Breast epithelium (tissue), 3 donors: ENCODE measurements around the gene IQGAP3.
"Not testable (repeated sequence)": the region's sequence is repeated elsewhere in the genome, so short reads cannot be mapped to it uniquely, and the experiment has no call there.

Source experiments
- POLR2A ChIP-seq: fragments of 450-650 bp; IDR thresholded peaks from one replicate; pipeline ENCODE4 v1.6.1; 2016; ENCODE audit warnings: antibody characterized with exemption, mild to moderate bottlenecking, moderate library complexity
- POLR2AphosphoS5 ChIP-seq, 3 donors: sonication (generic); formaldehyde crosslinking; IDR thresholded peaks; one replicate each; pipeline ENCODE4 v1.6.1; 2017; ENCODE audit warnings: antibody characterized with exemption in 3 of 3
- TF ChIP-seq, protein P1 (sequence below), 3 donors: fragments of 450-650 bp; IDR thresholded peaks; one replicate each; pipeline ENCODE4 v1.5.1; 2016 to 2017; ENCODE audit warnings: antibody characterized with exemption in 3 of 3, mild to moderate bottlenecking in 3 of 3, moderate library complexity in 3 of 3

DNA sequence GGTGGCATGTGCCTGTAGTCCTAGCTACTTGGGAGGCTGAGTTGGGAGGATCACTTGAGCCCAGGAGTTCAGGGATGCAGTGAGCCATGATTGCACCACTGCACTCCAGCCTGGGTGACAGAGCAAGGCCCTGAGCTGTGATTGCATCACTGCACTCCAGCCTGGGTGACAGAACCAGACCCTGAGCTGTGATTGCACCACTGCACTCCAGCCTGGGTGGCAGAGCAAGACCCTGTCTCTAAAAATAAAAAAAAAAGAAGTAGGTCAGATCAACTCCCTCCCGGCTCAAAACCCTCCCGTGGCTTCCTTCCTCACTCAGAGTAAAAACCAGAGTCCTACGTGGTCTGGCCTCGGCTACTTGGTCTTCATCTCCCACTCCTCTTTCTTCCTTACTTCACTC, 19.4 kb downstream of the IQGAP3 start:
- TF ChIP-seq, protein P1, sequence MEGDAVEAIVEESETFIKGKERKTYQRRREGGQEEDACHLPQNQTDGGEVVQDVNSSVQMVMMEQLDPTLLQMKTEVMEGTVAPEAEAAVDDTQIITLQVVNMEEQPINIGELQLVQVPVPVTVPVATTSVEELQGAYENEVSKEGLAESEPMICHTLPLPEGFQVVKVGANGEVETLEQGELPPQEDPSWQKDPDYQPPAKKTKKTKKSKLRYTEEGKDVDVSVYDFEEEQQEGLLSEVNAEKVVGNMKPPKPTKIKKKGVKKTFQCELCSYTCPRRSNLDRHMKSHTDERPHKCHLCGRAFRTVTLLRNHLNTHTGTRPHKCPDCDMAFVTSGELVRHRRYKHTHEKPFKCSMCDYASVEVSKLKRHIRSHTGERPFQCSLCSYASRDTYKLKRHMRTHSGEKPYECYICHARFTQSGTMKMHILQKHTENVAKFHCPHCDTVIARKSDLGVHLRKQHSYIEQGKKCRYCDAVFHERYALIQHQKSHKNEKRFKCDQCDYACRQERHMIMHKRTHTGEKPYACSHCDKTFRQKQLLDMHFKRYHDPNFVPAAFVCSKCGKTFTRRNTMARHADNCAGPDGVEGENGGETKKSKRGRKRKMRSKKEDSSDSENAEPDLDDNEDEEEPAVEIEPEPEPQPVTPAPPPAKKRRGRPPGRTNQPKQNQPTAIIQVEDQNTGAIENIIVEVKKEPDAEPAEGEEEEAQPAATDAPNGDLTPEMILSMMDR (IDR thresholded peaks at IDR 0.05), result not testable (repeated sequence)
- TF ChIP-seq POLR2A; POLR2AphosphoS5 (IDR thresholded peaks at IDR 0.05): not testable (repeated sequence)
